SK-N-MC (cell line): Measurements from ENCODE around the gene AATF.
A peak's percentile ranks its signal among the peaks of the same experiment; 100 is the strongest.

ENCODE experiments used
- EZH2 ChIP-seq: fragments of 200-600 bp; sonication (generic); IDR thresholded peaks from one replicate; pipeline ENCODE4 v1.6.1; 2017; ENCODE audit warnings: antibody characterized with exemption
- POLR2AphosphoS5 ChIP-seq: IDR thresholded peaks from 2 replicates; pipeline ENCODE4 v1.6.1; 2012; ENCODE audit warnings: mild to moderate bottlenecking, low read depth, low read length, borderline replicate concordance

- TF ChIP-seq EZH2 (peak; percentile 88), POLR2AphosphoS5 (no peak)
Observed at GRCh38 chr17:36939052-36939801, 9.5 kb upstream of the AATF start.
